DND-41 (cell line): ENCODE data around the gene TBC1D8.

Source experiments
- ATAC-seq: fragments of 200-7000 bp; cut with Tn5 transposase; 3 replicates; pipeline ENCODE4 v1.9.1; 2021; ENCODE audit warnings: low read depth; ENCODE audit not compliant: insufficient read depth
- DNase-seq: peaks from one replicate; pipeline ENCODE4 v3.0.0-alpha.2; 2020
- H2AFZ ChIP-seq: 2 replicates; pipeline ENCODE4 v1.6.0; 2012; ENCODE audit warnings: low read depth, low read length
- H3K27ac ChIP-seq: 2 replicates; pipeline ENCODE4 v1.5.1; 2012; ENCODE audit warnings: low read length, inconsistent platforms
- H3K27me3 ChIP-seq: fragments of 200-600 bp; sonication (generic); 2 replicates; pipeline ENCODE4 v1.6.0; 2012; ENCODE audit warnings: low read length, mild to moderate bottlenecking, inconsistent platforms; ENCODE audit not compliant: insufficient read depth, poor library complexity
- H3K36me3 ChIP-seq: 2 replicates; pipeline ENCODE4 v1.5.1; 2012; ENCODE audit warnings: low read length, inconsistent platforms; ENCODE audit not compliant: insufficient read depth
- H3K4me1 ChIP-seq: 2 replicates; pipeline ENCODE4 v1.5.1; 2012; ENCODE audit warnings: mild to moderate bottlenecking, low read length; ENCODE audit not compliant: insufficient read depth
- H3K4me2 ChIP-seq: 2 replicates; pipeline ENCODE4 v1.6.0; 2012; ENCODE audit warnings: mild to moderate bottlenecking, moderate library complexity, low read length, inconsistent platforms; ENCODE audit not compliant: insufficient read depth
- H3K4me3 ChIP-seq, 2 experiments: fragments of 200-600 bp in 1 of 2; shearing (Covaris generic) in 1 of 2; 2 replicates each; pipeline ENCODE4 v1.5.1; 2012 to 2016; ENCODE audit warnings: inconsistent platforms in 2 of 2, low read length in 2 of 2, mild to moderate bottlenecking in 2 of 2, low read depth in 1 of 2, moderate library complexity in 1 of 2
- H3K79me2 ChIP-seq: 2 replicates; pipeline ENCODE4 v1.6.0; 2012; ENCODE audit warnings: low read length, inconsistent platforms; ENCODE audit not compliant: insufficient read depth
- H3K9ac ChIP-seq: 2 replicates; pipeline ENCODE4 v1.6.0; 2012; ENCODE audit warnings: low read depth, mild to moderate bottlenecking, inconsistent platforms, low read length, moderate library complexity
- H3K9me3 ChIP-seq: 2 replicates; pipeline ENCODE4 v1.5.1; 2012; ENCODE audit warnings: low read length, moderate library complexity, mild to moderate bottlenecking, inconsistent platforms; ENCODE audit not compliant: insufficient read depth, severe bottlenecking
- H4K20me1 ChIP-seq: 2 replicates; pipeline ENCODE4 v1.6.0; 2012; ENCODE audit warnings: low read length; ENCODE audit not compliant: insufficient read depth
- EZH2 ChIP-seq: IDR thresholded peaks from 3 replicates; pipeline ENCODE4 v1.6.1; 2012; ENCODE audit warnings: borderline replicate concordance, low read depth, mild to moderate bottlenecking, moderate library complexity, low read length, inconsistent platforms; ENCODE audit not compliant: severe bottlenecking
- TF ChIP-seq, protein P1 (sequence below): IDR thresholded peaks from 2 replicates; pipeline ENCODE4 v1.5.1; 2012; ENCODE audit warnings: borderline replicate concordance, low read length, moderate library complexity, mild to moderate bottlenecking; ENCODE audit not compliant: poor library complexity, severe bottlenecking; ENCODE audit errors: extremely low read depth

TBC1D8 gene

DNA sequence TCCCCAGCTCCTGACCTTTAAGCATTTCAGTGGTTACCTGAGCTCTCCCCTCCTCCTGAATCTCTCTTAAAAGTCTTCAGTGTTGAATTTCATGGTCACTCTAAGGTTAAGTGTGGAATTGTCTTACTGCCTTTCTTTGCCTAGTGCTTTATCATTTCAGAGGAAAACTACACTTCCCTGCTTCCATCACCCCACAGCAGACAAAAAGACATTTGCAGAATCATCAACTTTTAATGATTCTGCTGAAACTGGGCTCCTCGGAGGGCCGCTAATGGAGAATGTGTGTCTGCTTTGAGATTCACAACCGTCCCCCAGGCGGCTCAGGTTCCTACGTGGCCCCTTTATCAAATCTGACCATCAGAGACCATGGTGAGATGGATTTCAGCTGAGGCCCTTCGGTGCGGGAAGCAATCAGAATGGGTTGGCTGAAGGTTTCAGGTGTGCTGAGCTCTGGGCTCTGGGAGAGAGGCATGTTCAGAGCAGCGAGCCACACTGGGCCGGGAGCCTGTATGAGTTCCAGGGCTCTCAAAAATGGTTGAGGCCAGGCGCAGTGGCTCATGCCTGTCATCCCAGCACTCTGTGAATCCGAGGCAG is 41.9 kb upstream of the TBC1D8 start:
- no peaks in the 10 kb centered on the region for H3K79me2 ChIP-seq
- DNase-seq = no peak
- H3K27me3 ChIP-seq = no peaks in the 10 kb centered on the region
- H3K4me1 ChIP-seq = no peaks in the 10 kb centered on the region
- no peak for ATAC-seq
- no peaks in the 10 kb centered on the region for H4K20me1 ChIP-seq
- no peak overlapping the region for H3K4me3 ChIP-seq
- no peak overlapping the region for H3K9ac ChIP-seq
- H3K27ac ChIP-seq = no peak overlapping the region
- no peak overlapping the region for H3K4me2 ChIP-seq
- no peak overlapping the region for H2AFZ ChIP-seq
- H3K36me3 ChIP-seq = no peaks in the 10 kb centered on the region
- no peaks in the 10 kb centered on the region for H3K9me3 ChIP-seq
- TF ChIP-seq, protein P1, sequence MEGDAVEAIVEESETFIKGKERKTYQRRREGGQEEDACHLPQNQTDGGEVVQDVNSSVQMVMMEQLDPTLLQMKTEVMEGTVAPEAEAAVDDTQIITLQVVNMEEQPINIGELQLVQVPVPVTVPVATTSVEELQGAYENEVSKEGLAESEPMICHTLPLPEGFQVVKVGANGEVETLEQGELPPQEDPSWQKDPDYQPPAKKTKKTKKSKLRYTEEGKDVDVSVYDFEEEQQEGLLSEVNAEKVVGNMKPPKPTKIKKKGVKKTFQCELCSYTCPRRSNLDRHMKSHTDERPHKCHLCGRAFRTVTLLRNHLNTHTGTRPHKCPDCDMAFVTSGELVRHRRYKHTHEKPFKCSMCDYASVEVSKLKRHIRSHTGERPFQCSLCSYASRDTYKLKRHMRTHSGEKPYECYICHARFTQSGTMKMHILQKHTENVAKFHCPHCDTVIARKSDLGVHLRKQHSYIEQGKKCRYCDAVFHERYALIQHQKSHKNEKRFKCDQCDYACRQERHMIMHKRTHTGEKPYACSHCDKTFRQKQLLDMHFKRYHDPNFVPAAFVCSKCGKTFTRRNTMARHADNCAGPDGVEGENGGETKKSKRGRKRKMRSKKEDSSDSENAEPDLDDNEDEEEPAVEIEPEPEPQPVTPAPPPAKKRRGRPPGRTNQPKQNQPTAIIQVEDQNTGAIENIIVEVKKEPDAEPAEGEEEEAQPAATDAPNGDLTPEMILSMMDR = no peak
- no peak for TF ChIP-seq EZH2

DNA sequence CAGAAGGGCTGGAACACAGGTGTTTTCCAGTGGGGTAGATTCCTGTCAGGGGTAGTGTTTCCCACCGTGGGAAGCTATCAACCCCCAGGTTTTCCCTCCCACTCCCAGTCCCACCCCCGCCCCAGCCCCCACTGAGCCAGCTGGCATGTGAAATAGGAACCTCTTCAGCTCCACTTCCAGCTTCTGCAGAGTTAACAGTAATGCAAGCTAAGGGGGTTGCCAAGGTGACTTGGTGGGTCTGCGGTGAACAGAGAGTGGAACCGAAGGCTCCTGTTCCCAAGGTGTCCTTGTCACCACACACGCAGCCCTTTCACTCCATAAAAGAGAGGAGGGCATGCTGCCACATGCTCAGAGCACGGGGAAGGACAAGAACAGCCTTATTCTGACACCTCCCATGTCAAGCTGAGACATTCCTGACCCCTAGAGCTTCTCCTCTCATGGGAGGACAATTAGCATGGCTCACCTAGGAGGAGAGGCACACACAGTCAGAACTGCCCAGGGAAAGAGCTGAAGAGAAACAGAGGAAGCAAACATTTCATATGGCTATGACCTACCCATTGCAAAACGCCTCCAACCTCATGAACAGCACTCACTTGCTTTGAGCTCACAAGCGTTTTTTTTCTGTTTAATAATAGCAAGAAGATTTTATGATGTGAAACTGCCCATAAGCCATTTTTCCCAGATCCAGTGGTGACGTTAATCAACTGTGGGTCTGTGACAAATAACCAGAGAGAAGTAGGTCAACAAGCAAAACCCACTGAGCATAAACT is 39.8 kb upstream of the TBC1D8 start:
- H3K27ac ChIP-seq = no peak overlapping the region
- no peaks in the 10 kb centered on the region for H3K79me2 ChIP-seq
- no peaks in the 10 kb centered on the region for H3K9me3 ChIP-seq
- no peak overlapping the region for H3K4me2 ChIP-seq
- no peak for DNase-seq
- H4K20me1 ChIP-seq = no peaks in the 10 kb centered on the region
- H3K27me3 ChIP-seq = no peaks in the 10 kb centered on the region
- H3K36me3 ChIP-seq = no peaks in the 10 kb centered on the region
- H3K4me3 ChIP-seq = no peak overlapping the region
- H3K9ac ChIP-seq = no peak overlapping the region
- ATAC-seq = no peak
- no peaks in the 10 kb centered on the region for H3K4me1 ChIP-seq
- no peak overlapping the region for H2AFZ ChIP-seq
- no peak for TF ChIP-seq EZH2
- TF ChIP-seq, protein P1 = no peak

DNA sequence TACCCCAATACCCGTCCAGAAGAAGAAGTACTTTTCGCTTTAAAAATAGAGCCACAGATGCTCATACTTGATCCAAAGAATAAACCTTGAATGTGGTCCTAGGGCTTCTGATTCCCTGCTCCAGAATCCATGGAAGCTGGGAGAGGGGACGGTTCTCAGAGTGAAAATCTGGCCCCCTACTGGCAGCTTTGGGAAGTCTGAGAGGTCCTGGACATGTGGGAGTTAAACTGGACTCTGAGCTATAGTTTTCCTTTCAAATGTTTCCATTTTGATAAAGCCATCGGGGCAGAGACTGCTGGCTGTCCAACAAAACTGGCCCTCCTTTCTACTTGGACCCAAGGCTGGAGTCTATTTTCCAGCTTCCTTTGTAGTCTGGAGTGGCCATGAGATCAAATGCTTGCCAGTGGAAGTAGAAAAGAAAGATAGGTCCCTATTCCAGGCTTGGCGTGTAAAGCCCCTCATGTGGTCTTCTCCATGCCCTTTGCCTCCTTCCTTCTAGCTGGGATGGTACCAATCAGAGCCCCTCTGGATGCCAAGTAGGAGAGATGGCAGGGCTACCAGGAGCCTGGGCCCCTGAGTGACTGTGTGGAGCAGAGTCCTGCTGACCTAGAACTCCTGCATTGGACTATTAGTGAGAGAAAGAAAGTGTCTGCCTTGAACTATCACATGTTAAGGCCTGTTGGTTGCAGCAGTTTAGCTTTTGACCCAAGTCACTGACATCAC is 37.7 kb upstream of the TBC1D8 start:
- DNase-seq (no peak), ATAC-seq (no peak)
- TF ChIP-seq, protein P1 = peak; percentile 53
- no peak for TF ChIP-seq EZH2
- H3K4me1 ChIP-seq = no peaks in the 10 kb centered on the region
- H3K27me3 ChIP-seq = no peaks in the 10 kb centered on the region
- no peaks in the 10 kb centered on the region for H3K9me3 ChIP-seq
- H3K27ac ChIP-seq = no peak overlapping the region
- no peak overlapping the region for H3K4me2 ChIP-seq
- H3K36me3 ChIP-seq = no peaks in the 10 kb centered on the region
- no peak overlapping the region for H3K4me3 ChIP-seq
- H4K20me1 ChIP-seq = no peaks in the 10 kb centered on the region
- no peaks in the 10 kb centered on the region for H3K79me2 ChIP-seq
- H3K9ac ChIP-seq = no peak overlapping the region
- H2AFZ ChIP-seq = no peak overlapping the region
